Psoas muscle (tissue), 8 donors: ENCODE data around the gene CHCT1. TPM values are rescaled to one million over a fixed set of nuclear protein-coding genes. Genes with fewer than 3 reads are reported as not detected.

ENCODE experiments used
- ATAC-seq, 4 donors: fragments of 200-7000 bp; cut with Tn5 transposase; one replicate each; pipeline ENCODE4 v1.9.1; 2020; ENCODE audit warnings: moderate library complexity in 3 of 4, mild to moderate bottlenecking in 2 of 4
- DNase-seq, 2 donors: peaks; one replicate each; pipeline ENCODE4 v3.0.0-alpha.2; 2020
- H3K27ac ChIP-seq: fragments of 200-600 bp; one replicate; pipeline ENCODE4 v1.8.0; 2022
- H3K27me3 ChIP-seq, 3 donors: fragments of 200-600 bp in 1 of 3; one replicate each; pipeline versions ENCODE4 v1.6.1 to v1.8.0; 2013 to 2022; ENCODE audit warnings: low read length in 2 of 3, mild to moderate bottlenecking in 2 of 3, moderate library complexity in 1 of 3; ENCODE audit not compliant: insufficient read depth in 3 of 3
- H3K36me3 ChIP-seq, 2 donors: fragments of 200-600 bp in 1 of 2; one replicate each; pipeline versions ENCODE4 v1.6.1 to v1.8.0; 2013 to 2022; ENCODE audit warnings: low read depth in 1 of 2, mild to moderate bottlenecking in 1 of 2, moderate library complexity in 1 of 2; ENCODE audit not compliant: insufficient read depth in 1 of 2
- H3K4me1 ChIP-seq: fragments of 200-600 bp; one replicate; pipeline ENCODE4 v1.8.0; 2022
- H3K4me3 ChIP-seq: fragments of 200-600 bp; one replicate; pipeline ENCODE4 v1.8.0; 2022; ENCODE audit warnings: mild to moderate bottlenecking
- H3K9me3 ChIP-seq: fragments of 200-600 bp; one replicate; pipeline ENCODE4 v1.8.0; 2022
- CTCF ChIP-seq: fragments of 200-600 bp; IDR thresholded peaks from one replicate; pipeline ENCODE4 v1.8.0; 2022; ENCODE audit warnings: antibody characterized with exemption
- WGBS, 3 donors: extraction: QIAGEN DNeasy Blood & Tissue Kit; methylation state at CpG; one replicate each; pipeline versions ENCODE4 v1.1.6 to v1.1.7; 2013; 5-methylcytosine and 5-hydroxymethylcytosine counted together
- intact Hi-C, 2 donors: fragments of 100-400 bp; cut with DNase I; formaldehyde crosslinking; loops; one replicate each; pipeline versions ENCODE4 v1.11.0 to v1.14.2; 2022
- polyA plus RNA-seq, 3 donors: library from polyadenylated mRNA; stranded (reverse); fragments of 200-250 nt; gene quantifications; one replicate each; pipeline ENCODE4 v1.2.3, GENCODE V29; 2013
- total RNA-seq, 4 donors: library from RNA; stranded (reverse); fragmentation: NEBNext Ultra II Directional in 2 of 4; extraction: Animal tissue kit (Norgen Biotek cat#: 25700) in 2 of 4; gene quantifications; one replicate each; pipeline versions ENCODE4 v1.2.1 to v1.2.4, GENCODE V29; 2021 to 2023
- donor health status: healthy with polysubstance abuse.
- donor health status: DM: no; HTN: no; CAD: no; lungs with moderate emphysema.
- donor health status: Bipolar disorder and iron deficiency.
- donor health status: healthy.
- donor health status: DM: yes; HTN: yes; CAD: no.
- donor health status: DM: no; HTN: no; CAD: no.
- donor health status: DM: no; HTN: no; CAD: no.
- donor health status: DM: yes; HTN: yes; CAD: no.

CHCT1 gene
- total and polyA plus RNA-seq, 7 donors = 0.05 to 0.67 TPM; not detected in 5

- no peaks in the 10 kb centered on the region for H3K27me3 ChIP-seq
- WGBS, 3 donors = 22 to 49% (median 26%) methylated on average over 2 of the region's 2 CpGs
- H3K27ac ChIP-seq = peak overlapping the region; percentile 92
- no peaks in the 10 kb centered on the region for H3K9me3 ChIP-seq
- ATAC-seq = peak in 2 of 4 donors; percentile 45 to 56
- H3K4me1 ChIP-seq = peaks cover 55% of the 10 kb centered on the region
- H3K36me3 ChIP-seq = no peaks in the 10 kb centered on the region
- TF ChIP-seq CTCF = no peak
- intact Hi-C loops = no loop called here
- peak overlapping the region; percentile 89 for H3K4me3 ChIP-seq
- no peak for DNase-seq
These were observed 32.1 kb upstream of the CHCT1 start for GRCh38 chr17:60390186-60390585.

GRCh38 chr17:60390925-60391470 lies 31.3 kb upstream of the CHCT1 start:
- intact Hi-C loops = no loop called here
- peak; percentile 33 to 64 for DNase-seq
- TF ChIP-seq CTCF = no peak
- Histone ChIP-seq H3K27me3 (no peaks in the 10 kb centered on the region), H3K4me1 (peaks cover 48% of the 10 kb centered on the region), H3K4me3 (peak overlapping the region; percentile 89), H3K36me3 (no peaks in the 10 kb centered on the region), H3K9me3 (no peaks in the 10 kb centered on the region), H3K27ac (peak overlapping the region; percentile 92)
- ATAC-seq = peak; percentile 21 to 43 (median 36)
- WGBS, 3 donors = 2 to 3% (median 3%) methylated on average over 15 of the region's 15 CpGs

GRCh38 chr17:60391471-60392041 lies 30.7 kb upstream of the CHCT1 start:
- 1% methylated on average over 20 to 36 of the region's 36 CpGs for WGBS, 3 donors
- intact Hi-C loops = no loop called here
- ATAC-seq (peak; percentile 57 to 70 (median 65)), DNase-seq (no peak)
- TF ChIP-seq CTCF = no peak
- H3K27ac ChIP-seq = peak overlapping the region; percentile 92
- no peaks in the 10 kb centered on the region for H3K36me3 ChIP-seq
- peaks cover 42% of the 10 kb centered on the region for H3K4me1 ChIP-seq
- H3K4me3 ChIP-seq = peak overlapping the region; percentile 89
- H3K27me3 ChIP-seq = no peaks in the 10 kb centered on the region
- no peaks in the 10 kb centered on the region for H3K9me3 ChIP-seq

GRCh38 chr17:60392042-60392844 lies 30.0 kb upstream of the CHCT1 start, which contains the start of gene USP32:
Gene USP32 (minus strand): TSS chr17:60392133. CDS start chr17:60391939, 194 bp downstream.
- Histone ChIP-seq H3K27me3 (no peaks in the 10 kb centered on the region), H3K4me3 (peak within 1 kb of the TSS; percentile 89), H3K36me3 (no peaks in the 10 kb centered on the region), H3K27ac (peak within 1 kb of the TSS; percentile 92), H3K9me3 (no peaks in the 10 kb centered on the region), H3K4me1 (peaks cover 35% of the 10 kb centered on the region)
- DNase-seq = peak; percentile 99 to 100
- intact Hi-C loops = no loop called here
- peak; percentile 19 for TF ChIP-seq CTCF
- 0 to 1% (median 0%) methylated on average over 49 to 67 of the region's 68 CpGs for WGBS, 3 donors
- peak; percentile 90 to 95 (median 92) for ATAC-seq
